BLaER1 (cell line): Measurements from ENCODE around the gene CDKAL1.
"Not testable (repeated sequence)": the region's sequence is repeated elsewhere in the genome, so short reads cannot be mapped to it uniquely, and the experiment has no call there.

ENCODE experiments used
- H3K27ac ChIP-seq: shearing (Covaris generic); formaldehyde crosslinking; 2 replicates; pipeline ENCODE4 v1.8.1; 2022
- H3K27me3 ChIP-seq: shearing (Covaris generic); formaldehyde crosslinking; 2 replicates; pipeline ENCODE4 v1.8.1; 2022
- H3K36me3 ChIP-seq: shearing (Covaris generic); formaldehyde crosslinking; 2 replicates; pipeline ENCODE4 v1.8.1; 2022
- H3K4me1 ChIP-seq: shearing (Covaris generic); formaldehyde crosslinking; 2 replicates; pipeline ENCODE4 v1.8.1; 2022
- H3K4me2 ChIP-seq: shearing (Covaris generic); formaldehyde crosslinking; 2 replicates; pipeline ENCODE4 v1.8.1; 2022
- H3K4me3 ChIP-seq: shearing (Covaris generic); formaldehyde crosslinking; 2 replicates; pipeline ENCODE4 v1.8.1; 2022
- H3K9ac ChIP-seq: shearing (Covaris generic); formaldehyde crosslinking; 2 replicates; pipeline ENCODE4 v1.8.1; 2022
- H3K9me3 ChIP-seq: shearing (Covaris generic); formaldehyde crosslinking; 2 replicates; pipeline ENCODE4 v1.8.1; 2022
- H4K20me1 ChIP-seq: shearing (Covaris generic); formaldehyde crosslinking; 2 replicates; pipeline ENCODE4 v1.8.1; 2022
- Cebpa-rat ChIP-seq: shearing (Covaris generic); IDR thresholded peaks from 2 replicates; pipeline ENCODE4 v1.8.1; 2022

The CDKAL1 gene

GRCh38 chr6:21082091-21082490, 547.8 kb downstream of the CDKAL1 start:
- Histone ChIP-seq H3K4me1 (no peaks in the 10 kb centered on the region), H3K9me3 (peaks cover 11% of the 10 kb centered on the region), H3K4me2 (no peak overlapping the region), H3K27me3 (no peaks in the 10 kb centered on the region), H3K9ac (no peak overlapping the region), H3K27ac (no peak overlapping the region), H4K20me1 (no peaks in the 10 kb centered on the region), H3K4me3 (no peak overlapping the region), H3K36me3 (peaks cover 20% of the 10 kb centered on the region; the same call in 1 of the 2 replicates)
- TF ChIP-seq Cebpa-rat: no peak

GRCh38 chr6:21083708-21084107, 549.5 kb downstream of the CDKAL1 start:
- TF ChIP-seq Cebpa-rat: no peak
- no peaks in the 10 kb centered on the region for H3K4me1 ChIP-seq
- H3K4me2 ChIP-seq: no peak overlapping the region
- no peak overlapping the region for H3K9ac ChIP-seq
- peaks cover 3% of the 10 kb centered on the region; the same call in 1 of the 2 replicates for H3K9me3 ChIP-seq
- no peaks in the 10 kb centered on the region for H3K27me3 ChIP-seq
- 0 out of 2 replicates have a peak, but pooled peaks cover 18% of the 10 kb centered on the region for H3K36me3 ChIP-seq
- no peak overlapping the region for H3K4me3 ChIP-seq
- H4K20me1 ChIP-seq: no peaks in the 10 kb centered on the region
- H3K27ac ChIP-seq: no peak overlapping the region

GRCh38 chr6:21084656-21085055, 550.4 kb downstream of the CDKAL1 start:
- no peak overlapping the region for H3K27ac ChIP-seq

GRCh38 chr6:21085211-21085610, 551.0 kb downstream of the CDKAL1 start:
- Histone ChIP-seq H3K27me3 (no peaks in the 10 kb centered on the region), H4K20me1 (no peaks in the 10 kb centered on the region), H3K36me3 (0 out of 2 replicates have a peak, but pooled peaks cover 18% of the 10 kb centered on the region), H3K9ac (no peak overlapping the region), H3K4me1 (no peaks in the 10 kb centered on the region), H3K4me2 (no peak overlapping the region), H3K9me3 (peaks cover under 1% of the 10 kb centered on the region; the same call in 1 of the 2 replicates), H3K4me3 (no peak overlapping the region), H3K27ac (no peak overlapping the region)
- no peak for TF ChIP-seq Cebpa-rat

More at GRCh38 chr6:21084656-21085055, 550.4 kb downstream of the CDKAL1 start:
- Histone ChIP-seq H3K27me3 (no peaks in the 10 kb centered on the region), H3K9me3 (peaks cover 3% of the 10 kb centered on the region; the same call in 1 of the 2 replicates), H3K4me3 (no peak overlapping the region), H3K4me2 (no peak overlapping the region), H3K36me3 (0 out of 2 replicates have a peak, but pooled peaks cover 18% of the 10 kb centered on the region), H4K20me1 (no peaks in the 10 kb centered on the region), H3K4me1 (no peaks in the 10 kb centered on the region), H3K9ac (no peak overlapping the region)
- no peak for TF ChIP-seq Cebpa-rat

GRCh38 chr6:21085643-21086042, 551.4 kb downstream of the CDKAL1 start:
- Histone ChIP-seq H3K27ac (no peak overlapping the region), H3K4me1 (no peaks in the 10 kb centered on the region), H3K27me3 (no peaks in the 10 kb centered on the region), H3K9ac (no peak overlapping the region), H4K20me1 (no peaks in the 10 kb centered on the region), H3K4me2 (no peak overlapping the region), H3K36me3 (0 out of 2 replicates have a peak, but pooled peaks cover 18% of the 10 kb centered on the region), H3K9me3 (no peaks in the 10 kb centered on the region), H3K4me3 (no peak overlapping the region)
- TF ChIP-seq Cebpa-rat: no peak

- no peak for TF ChIP-seq Cebpa-rat
- H3K27me3 ChIP-seq: no peaks in the 10 kb centered on the region
- H3K4me1 ChIP-seq: no peaks in the 10 kb centered on the region
- no peaks in the 10 kb centered on the region for H4K20me1 ChIP-seq
- 0 out of 2 replicates have a peak, but pooled peaks cover 18% of the 10 kb centered on the region for H3K36me3 ChIP-seq
- no peak overlapping the region for H3K9ac ChIP-seq
- no peak overlapping the region for H3K4me3 ChIP-seq
- no peaks in the 10 kb centered on the region for H3K9me3 ChIP-seq
- H3K4me2 ChIP-seq: no peak overlapping the region
- H3K27ac ChIP-seq: no peak overlapping the region
These were observed 552.9 kb downstream of the CDKAL1 start for GRCh38 chr6:21087188-21087587.

GRCh38 chr6:21091411-21091810, 557.2 kb downstream of the CDKAL1 start:
- no peak overlapping the region for H3K4me3 ChIP-seq
- TF ChIP-seq Cebpa-rat: no peak

GRCh38 chr6:21092231-21092772, 558.0 kb downstream of the CDKAL1 start:
- not testable (repeated sequence) for H3K4me3 ChIP-seq, H3K4me1 ChIP-seq, H3K36me3 ChIP-seq, H3K27ac ChIP-seq, H3K4me2 ChIP-seq, H3K9me3 ChIP-seq, H3K9ac ChIP-seq, H4K20me1 ChIP-seq, H3K27me3 ChIP-seq

More at GRCh38 chr6:21091411-21091810, 557.2 kb downstream of the CDKAL1 start:
- Histone ChIP-seq H3K27ac (no peak overlapping the region), H3K36me3 (0 out of 2 replicates have a peak, but pooled peaks cover 4% of the 10 kb centered on the region), H3K27me3 (no peaks in the 10 kb centered on the region), H3K4me2 (no peak overlapping the region), H3K9me3 (no peaks in the 10 kb centered on the region), H3K4me1 (no peaks in the 10 kb centered on the region), H3K9ac (no peak overlapping the region), H4K20me1 (no peaks in the 10 kb centered on the region)

GRCh38 chr6:21095462-21095861, 561.2 kb downstream of the CDKAL1 start:
- Histone ChIP-seq H3K27me3 (no peaks in the 10 kb centered on the region), H3K4me3 (no peak overlapping the region), H3K9ac (no peak overlapping the region), H4K20me1 (no peaks in the 10 kb centered on the region), H3K27ac (no peak overlapping the region), H3K4me1 (peaks cover 21% of the 10 kb centered on the region), H3K9me3 (0 out of 2 replicates have a peak, but pooled peaks cover 6% of the 10 kb centered on the region), H3K4me2 (no peak overlapping the region), H3K36me3 (no peaks in the 10 kb centered on the region)
- TF ChIP-seq Cebpa-rat: no peak

GRCh38 chr6:21098134-21098533, 563.9 kb downstream of the CDKAL1 start:
- Histone ChIP-seq H4K20me1 (no peaks in the 10 kb centered on the region), H3K9ac (no peak overlapping the region), H3K36me3 (no peaks in the 10 kb centered on the region), H3K4me2 (no peak overlapping the region), H3K4me1 (peaks cover 36% of the 10 kb centered on the region), H3K9me3 (0 out of 2 replicates have a peak, but pooled peaks cover 12% of the 10 kb centered on the region), H3K4me3 (no peak overlapping the region), H3K27ac (no peak overlapping the region), H3K27me3 (no peaks in the 10 kb centered on the region)
- TF ChIP-seq Cebpa-rat: no peak

- Histone ChIP-seq H3K36me3 (no peaks in the 10 kb centered on the region), H3K4me1 (peaks cover 36% of the 10 kb centered on the region), H3K9ac (no peak overlapping the region), H3K9me3 (0 out of 2 replicates have a peak, but pooled peaks cover 12% of the 10 kb centered on the region), H3K27ac (no peak overlapping the region), H4K20me1 (no peaks in the 10 kb centered on the region), H3K4me3 (no peak overlapping the region), H3K4me2 (no peak overlapping the region), H3K27me3 (no peaks in the 10 kb centered on the region)
- TF ChIP-seq Cebpa-rat: no peak
These were observed 564.5 kb downstream of the CDKAL1 start for GRCh38 chr6:21098744-21099143.
